HUES6 (cell line): ENCODE results near the gene IL20.

ENCODE experiments used
- H3K27ac ChIP-seq: 2 replicates; pipeline ENCODE4 v1.7.0; 2013; ENCODE audit warnings: low read depth, mild to moderate bottlenecking, low read length, inconsistent platforms
- H3K27me3 ChIP-seq: 2 replicates; pipeline ENCODE4 v1.6.1; 2013; ENCODE audit warnings: low read length; ENCODE audit not compliant: control insufficient read depth, insufficient read depth
- H3K36me3 ChIP-seq: 2 replicates; pipeline ENCODE4 v1.6.1; 2013; ENCODE audit warnings: low read length; ENCODE audit not compliant: control insufficient read depth, insufficient read depth
- H3K4me1 ChIP-seq: 2 replicates; pipeline ENCODE4 v1.6.1; 2013; ENCODE audit warnings: low read length; ENCODE audit not compliant: control insufficient read depth, insufficient read depth
- H3K4me3 ChIP-seq: 2 replicates; pipeline ENCODE4 v1.5.1; 2013; ENCODE audit warnings: low read depth, low read length
- H3K9ac ChIP-seq: one replicate; pipeline ENCODE4 v1.6.1; 2013; ENCODE audit warnings: mild to moderate bottlenecking, low read length
- H3K9me3 ChIP-seq: 2 replicates; pipeline ENCODE4 v1.6.1; 2013; ENCODE audit warnings: low read depth, low read length; ENCODE audit not compliant: control insufficient read depth, insufficient read depth

IL20 gene

GRCh38 chr1:206903687-206904086 lies 38.3 kb downstream of the IL20 start:
- Histone ChIP-seq H3K4me1 (peaks cover 4% of the 10 kb centered on the region), H3K36me3 (no peaks in the 10 kb centered on the region), H3K27me3 (peaks cover 20% of the 10 kb centered on the region), H3K9me3 (no peaks in the 10 kb centered on the region), H3K9ac (no peak overlapping the region), H3K4me3 (no peak overlapping the region), H3K27ac (no peak overlapping the region)

DNA sequence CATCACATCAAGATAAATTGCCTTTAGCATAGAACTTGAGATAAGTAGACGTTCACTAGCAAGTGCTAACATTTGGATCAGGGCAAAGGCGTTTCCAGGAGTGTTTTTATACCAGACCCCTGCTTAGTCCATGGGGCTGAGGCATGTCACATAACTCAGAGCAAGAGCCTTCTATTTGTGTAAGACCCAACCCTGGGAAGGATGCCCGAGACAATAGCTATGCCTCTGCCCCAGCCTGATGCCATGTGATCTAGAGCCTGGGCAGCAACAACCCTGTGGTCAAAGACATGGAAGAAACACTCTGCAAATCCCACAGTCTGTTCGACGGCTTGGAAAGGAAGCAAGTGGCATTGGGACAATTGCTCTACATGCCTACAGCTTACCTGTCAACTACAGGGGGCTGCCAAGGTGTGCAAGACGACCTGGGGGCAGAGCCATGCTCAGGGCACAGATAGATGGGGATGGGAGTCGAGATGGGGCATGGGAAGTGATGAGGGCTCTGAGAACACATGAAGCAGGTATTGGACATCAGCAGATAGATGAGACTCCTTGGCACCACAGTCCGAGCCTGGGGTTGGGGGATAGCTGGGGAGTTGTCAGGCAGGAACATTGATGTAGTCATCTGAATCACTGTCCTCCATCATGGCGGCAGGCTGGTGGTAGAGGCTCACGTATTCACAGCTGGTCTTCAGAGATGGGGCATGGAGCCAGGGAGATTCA lies 39.2 kb downstream of the IL20 start:
- Histone ChIP-seq H3K4me3 (no peak overlapping the region), H3K9me3 (no peaks in the 10 kb centered on the region), H3K36me3 (no peaks in the 10 kb centered on the region), H3K27me3 (peaks cover 26% of the 10 kb centered on the region), H3K27ac (no peak overlapping the region), H3K9ac (no peak overlapping the region), H3K4me1 (peaks cover 8% of the 10 kb centered on the region)

- Histone ChIP-seq H3K4me1 (peaks cover 15% of the 10 kb centered on the region), H3K9me3 (no peaks in the 10 kb centered on the region), H3K4me3 (no peak overlapping the region), H3K27ac (no peak overlapping the region), H3K36me3 (no peaks in the 10 kb centered on the region), H3K9ac (no peak overlapping the region), H3K27me3 (peaks cover 35% of the 10 kb centered on the region)
These were observed 40.1 kb downstream of the IL20 start for GRCh38 chr1:206905295-206906164.

DNA sequence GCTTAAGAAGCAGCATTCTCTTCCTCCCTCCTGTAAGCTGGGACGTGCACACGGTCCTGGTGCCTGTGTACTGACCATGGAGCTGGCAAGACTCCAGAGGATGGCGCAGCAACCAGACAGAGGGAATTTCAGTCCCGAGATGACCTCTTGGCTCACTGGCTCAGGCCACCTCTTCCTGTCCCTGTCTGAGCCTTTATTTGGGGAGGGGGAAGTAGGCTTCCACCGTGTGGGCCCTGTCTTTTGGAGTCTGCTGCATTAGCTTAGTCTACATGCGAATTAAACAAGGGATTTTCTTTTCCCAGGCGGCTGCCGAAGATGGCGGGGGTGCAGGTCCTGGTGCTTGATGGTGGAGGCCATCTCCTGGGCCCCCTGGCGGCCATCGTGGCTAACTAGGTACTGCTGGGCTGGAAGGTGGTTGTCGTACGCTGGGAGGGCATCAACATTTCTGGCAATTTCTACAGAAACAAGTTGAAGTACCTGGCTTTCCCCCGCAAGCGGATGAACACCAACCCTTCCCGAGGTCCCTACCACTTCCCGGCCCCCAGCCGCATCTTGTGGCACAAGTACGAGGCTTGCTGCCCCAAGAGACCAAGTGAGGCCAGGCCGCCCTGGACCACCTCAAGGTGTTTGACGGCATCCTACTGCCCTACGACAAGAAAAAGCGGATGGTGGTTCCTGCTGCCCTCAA lies 42.0 kb downstream of the IL20 start:
- Histone ChIP-seq H3K9ac (no peak overlapping the region), H3K27ac (no peak overlapping the region), H3K4me1 (peaks cover 15% of the 10 kb centered on the region), H3K27me3 (peaks cover 40% of the 10 kb centered on the region), H3K36me3 (no peaks in the 10 kb centered on the region), H3K4me3 (no peak overlapping the region), H3K9me3 (no peaks in the 10 kb centered on the region)

- Histone ChIP-seq H3K4me1 (peaks cover 15% of the 10 kb centered on the region), H3K27me3 (peaks cover 44% of the 10 kb centered on the region)
These were observed 42.6 kb downstream of the IL20 start for GRCh38 chr1:206908038-206908437.

DNA sequence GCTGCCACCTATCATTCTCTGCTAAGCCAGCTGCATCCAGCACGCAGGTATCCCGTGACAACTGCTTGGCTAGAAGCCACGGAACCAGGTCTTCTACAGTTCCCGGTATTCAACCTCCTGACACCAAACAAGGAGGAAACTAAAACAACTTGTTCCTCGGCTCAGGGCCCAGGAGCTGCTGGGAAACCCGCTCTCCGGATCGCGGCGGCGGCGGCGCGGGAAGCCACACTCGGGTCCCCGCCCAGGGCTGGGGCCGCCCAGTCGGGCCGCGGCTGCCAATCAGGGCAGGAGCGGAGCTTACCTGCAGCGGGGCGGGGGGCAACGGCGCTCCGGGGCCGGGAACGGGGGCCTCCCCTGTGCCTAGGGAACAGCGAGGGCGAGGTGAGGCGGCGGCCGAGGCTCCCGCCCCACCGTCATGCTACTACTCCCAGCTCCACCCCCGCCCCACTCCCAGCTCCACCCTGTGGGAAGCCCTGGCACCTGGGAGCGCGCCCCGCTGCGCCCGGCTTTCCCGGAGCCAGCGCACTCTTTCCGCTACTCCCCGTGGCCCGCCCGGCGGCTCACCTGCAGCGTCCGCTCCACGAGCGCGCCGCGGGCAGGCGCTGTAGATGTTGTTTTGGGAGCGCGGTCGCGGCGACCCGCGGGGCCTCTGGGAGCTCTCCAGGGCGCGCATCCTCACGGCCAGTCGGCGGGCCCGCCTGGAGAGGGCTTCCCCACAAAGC lies 43.9 kb downstream of the IL20 start:
- peak overlapping the region; percentile 14 for H3K9ac ChIP-seq
- H3K27me3 ChIP-seq = peaks cover 54% of the 10 kb centered on the region
- H3K4me1 ChIP-seq = peaks cover 15% of the 10 kb centered on the region
- H3K27ac ChIP-seq = no peak overlapping the region
- H3K4me3 ChIP-seq = peak overlapping the region; percentile 69
- no peaks in the 10 kb centered on the region for H3K9me3 ChIP-seq
- H3K36me3 ChIP-seq = no peaks in the 10 kb centered on the region

More at GRCh38 chr1:206908038-206908437, 42.6 kb downstream of the IL20 start:
- Histone ChIP-seq H3K27ac (no peak overlapping the region), H3K4me3 (no peak overlapping the region), H3K9ac (no peak overlapping the region), H3K9me3 (no peaks in the 10 kb centered on the region), H3K36me3 (no peaks in the 10 kb centered on the region)

- Histone ChIP-seq H3K36me3 (no peaks in the 10 kb centered on the region), H3K4me1 (peaks cover 15% of the 10 kb centered on the region), H3K9ac (no peak overlapping the region), H3K9me3 (no peaks in the 10 kb centered on the region), H3K4me3 (peak overlapping the region; percentile 69), H3K27ac (no peak overlapping the region), H3K27me3 (peaks cover 54% of the 10 kb centered on the region)
These were observed 44.5 kb downstream of the IL20 start for GRCh38 chr1:206909883-206910318.

GRCh38 chr1:206911064-206911663 lies 45.7 kb downstream of the IL20 start:
- peaks cover 57% of the 10 kb centered on the region for H3K27me3 ChIP-seq
- no peak overlapping the region for H3K27ac ChIP-seq
- no peak overlapping the region for H3K4me3 ChIP-seq
- no peaks in the 10 kb centered on the region for H3K9me3 ChIP-seq
- H3K9ac ChIP-seq = no peak overlapping the region
- H3K4me1 ChIP-seq = peaks cover 15% of the 10 kb centered on the region
- no peaks in the 10 kb centered on the region for H3K36me3 ChIP-seq

- H3K4me1 ChIP-seq = peaks cover 11% of the 10 kb centered on the region; the same call in 1 of the 2 replicates
- no peak overlapping the region for H3K9ac ChIP-seq
- H3K36me3 ChIP-seq = no peaks in the 10 kb centered on the region
- peaks cover 54% of the 10 kb centered on the region for H3K27me3 ChIP-seq
- no peaks in the 10 kb centered on the region for H3K9me3 ChIP-seq
- H3K4me3 ChIP-seq = no peak overlapping the region
- H3K27ac ChIP-seq = no peak overlapping the region
These were observed 47.1 kb downstream of the IL20 start for GRCh38 chr1:206912445-206913095.
